ENCODE data around the gene LRP6. TPM values are rescaled to one million over a fixed set of nuclear protein-coding genes. Genes with fewer than 3 reads are reported as not detected.

LRP6 gene
- total RNA-seq, 1 experiment from 2014 or later, result 22.0 TPM

DNA sequence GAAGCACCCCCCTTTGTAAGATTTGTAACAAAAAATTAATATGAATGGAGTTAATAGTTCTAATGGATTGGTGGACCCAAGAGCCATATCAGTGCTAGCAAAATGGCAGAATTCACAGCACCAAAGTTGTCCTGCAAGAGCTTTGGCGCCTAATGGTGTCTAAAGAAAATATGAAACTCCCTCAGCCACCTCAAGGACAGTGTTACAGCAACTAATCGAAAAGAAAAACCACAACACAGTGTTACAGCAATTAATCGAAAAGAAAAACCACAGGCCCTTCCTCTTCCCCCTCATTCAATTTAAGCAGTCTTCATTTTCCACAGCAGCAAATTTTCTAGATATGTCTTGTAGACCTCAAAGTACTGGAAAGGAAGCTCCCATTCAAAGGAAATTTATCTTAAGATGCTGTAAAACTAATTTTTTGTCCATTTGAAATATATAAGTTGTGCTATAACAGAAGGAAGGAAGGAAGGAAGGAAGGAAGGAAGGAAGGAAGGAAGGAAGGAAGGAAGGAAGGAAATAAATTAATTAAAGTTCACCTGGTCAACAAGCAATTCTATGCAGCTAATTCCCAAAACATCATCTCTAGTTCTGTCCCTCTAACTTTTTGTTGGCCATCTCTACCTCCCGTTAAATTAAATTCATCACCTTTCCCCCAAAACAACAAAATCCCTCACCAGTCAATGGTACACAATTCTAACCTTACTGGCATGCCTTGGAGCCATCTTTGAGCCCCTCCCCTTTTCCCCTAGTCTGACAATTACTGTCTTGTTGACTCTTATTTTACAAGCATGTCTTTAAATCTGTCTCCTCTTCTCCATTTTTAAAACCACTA, 17.4 kb downstream of the LRP6 start:
- no TSS peak for BruUV-seq (replicated peaks)
- Histone ChIP-seq H3K36me3 (ENCODE audit: control insufficient read depth, insufficient read depth, low read length) (no peaks in the 10 kb centered on the region), H3K4me3 (ENCODE audit: low read depth in 2 of 2, low read length in 2 of 2) (no peak overlapping the region), H3K9me3 (ENCODE audit: control insufficient read depth, insufficient read depth, low read depth, low read length) (no peaks in the 10 kb centered on the region), H3K4me1 (ENCODE audit: control insufficient read depth, insufficient read depth, low read length) (no peaks in the 10 kb centered on the region), H3K27ac (ENCODE audit: low read length) (no peak overlapping the region), H3K27me3 (ENCODE audit: control insufficient read depth, insufficient read depth, low read length) (no peaks in the 10 kb centered on the region)
- in situ Hi-C loops (cut with HindIII; ENCODE audit: low pct_unique_long_range_greater_than_20kb, low sequenced_read_pairs), result no loop called here
- no peak for TF ChIP-seq TCF7L2 (IDR thresholded peaks at IDR 0.05; ENCODE audit: low read depth, low read length)
- TF ChIP-seq SIN3A (IDR thresholded peaks at IDR 0.05; ENCODE audit: borderline replicate concordance, insufficient read depth, low read depth, low read length), result no peak
- no peak for TF ChIP-seq POLR2AphosphoS5 (IDR thresholded peaks at IDR 0.05; ENCODE audit: low read depth, low read length)
- TF ChIP-seq, protein P1, sequence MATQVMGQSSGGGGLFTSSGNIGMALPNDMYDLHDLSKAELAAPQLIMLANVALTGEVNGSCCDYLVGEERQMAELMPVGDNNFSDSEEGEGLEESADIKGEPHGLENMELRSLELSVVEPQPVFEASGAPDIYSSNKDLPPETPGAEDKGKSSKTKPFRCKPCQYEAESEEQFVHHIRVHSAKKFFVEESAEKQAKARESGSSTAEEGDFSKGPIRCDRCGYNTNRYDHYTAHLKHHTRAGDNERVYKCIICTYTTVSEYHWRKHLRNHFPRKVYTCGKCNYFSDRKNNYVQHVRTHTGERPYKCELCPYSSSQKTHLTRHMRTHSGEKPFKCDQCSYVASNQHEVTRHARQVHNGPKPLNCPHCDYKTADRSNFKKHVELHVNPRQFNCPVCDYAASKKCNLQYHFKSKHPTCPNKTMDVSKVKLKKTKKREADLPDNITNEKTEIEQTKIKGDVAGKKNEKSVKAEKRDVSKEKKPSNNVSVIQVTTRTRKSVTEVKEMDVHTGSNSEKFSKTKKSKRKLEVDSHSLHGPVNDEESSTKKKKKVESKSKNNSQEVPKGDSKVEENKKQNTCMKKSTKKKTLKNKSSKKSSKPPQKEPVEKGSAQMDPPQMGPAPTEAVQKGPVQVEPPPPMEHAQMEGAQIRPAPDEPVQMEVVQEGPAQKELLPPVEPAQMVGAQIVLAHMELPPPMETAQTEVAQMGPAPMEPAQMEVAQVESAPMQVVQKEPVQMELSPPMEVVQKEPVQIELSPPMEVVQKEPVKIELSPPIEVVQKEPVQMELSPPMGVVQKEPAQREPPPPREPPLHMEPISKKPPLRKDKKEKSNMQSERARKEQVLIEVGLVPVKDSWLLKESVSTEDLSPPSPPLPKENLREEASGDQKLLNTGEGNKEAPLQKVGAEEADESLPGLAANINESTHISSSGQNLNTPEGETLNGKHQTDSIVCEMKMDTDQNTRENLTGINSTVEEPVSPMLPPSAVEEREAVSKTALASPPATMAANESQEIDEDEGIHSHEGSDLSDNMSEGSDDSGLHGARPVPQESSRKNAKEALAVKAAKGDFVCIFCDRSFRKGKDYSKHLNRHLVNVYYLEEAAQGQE (IDR thresholded peaks at IDR 0.05; ENCODE audit: insufficient read depth in 1 of 2, low read depth in 2 of 2, low read length in 1 of 2), result no peak
- TF ChIP-seq, protein P2, sequence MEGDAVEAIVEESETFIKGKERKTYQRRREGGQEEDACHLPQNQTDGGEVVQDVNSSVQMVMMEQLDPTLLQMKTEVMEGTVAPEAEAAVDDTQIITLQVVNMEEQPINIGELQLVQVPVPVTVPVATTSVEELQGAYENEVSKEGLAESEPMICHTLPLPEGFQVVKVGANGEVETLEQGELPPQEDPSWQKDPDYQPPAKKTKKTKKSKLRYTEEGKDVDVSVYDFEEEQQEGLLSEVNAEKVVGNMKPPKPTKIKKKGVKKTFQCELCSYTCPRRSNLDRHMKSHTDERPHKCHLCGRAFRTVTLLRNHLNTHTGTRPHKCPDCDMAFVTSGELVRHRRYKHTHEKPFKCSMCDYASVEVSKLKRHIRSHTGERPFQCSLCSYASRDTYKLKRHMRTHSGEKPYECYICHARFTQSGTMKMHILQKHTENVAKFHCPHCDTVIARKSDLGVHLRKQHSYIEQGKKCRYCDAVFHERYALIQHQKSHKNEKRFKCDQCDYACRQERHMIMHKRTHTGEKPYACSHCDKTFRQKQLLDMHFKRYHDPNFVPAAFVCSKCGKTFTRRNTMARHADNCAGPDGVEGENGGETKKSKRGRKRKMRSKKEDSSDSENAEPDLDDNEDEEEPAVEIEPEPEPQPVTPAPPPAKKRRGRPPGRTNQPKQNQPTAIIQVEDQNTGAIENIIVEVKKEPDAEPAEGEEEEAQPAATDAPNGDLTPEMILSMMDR (IDR thresholded peaks at IDR 0.05), result no peak
- ATAC-seq (no peak), DNase-seq (ENCODE audit: low read depth, low spot score) (no peak)
- ChIA-PET CTCF (no interaction called here), POLR2A (no interaction called here)
- intact Hi-C loops (cut with micrococcal nuclease; ENCODE audit: unreplicated experiment), result no loop called here

DNA sequence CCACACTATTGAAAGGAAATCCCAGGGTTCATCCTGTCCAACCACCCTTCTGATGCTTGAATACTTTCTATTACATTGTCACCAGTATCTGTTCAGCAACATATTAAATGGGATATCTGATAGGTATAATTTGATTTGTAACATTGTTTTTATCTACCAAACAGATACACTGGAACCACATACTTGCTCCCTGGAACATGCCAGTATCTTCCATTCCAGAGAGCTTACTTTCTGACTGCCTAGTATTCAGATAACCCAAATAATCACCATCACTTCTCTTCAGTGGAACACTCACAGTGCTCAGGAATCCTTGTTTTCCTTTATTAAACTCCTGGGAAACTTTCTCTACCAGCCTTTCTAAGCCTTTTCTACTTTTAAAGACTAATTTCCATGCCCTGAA, 19.3 kb downstream of the LRP6 start:
- Histone ChIP-seq H3K9me3 (ENCODE audit: control insufficient read depth, insufficient read depth, low read depth, low read length) (no peaks in the 10 kb centered on the region), H3K27ac (ENCODE audit: low read length) (no peak overlapping the region), H3K27me3 (ENCODE audit: control insufficient read depth, insufficient read depth, low read length) (no peaks in the 10 kb centered on the region), H3K4me1 (ENCODE audit: control insufficient read depth, insufficient read depth, low read length) (no peaks in the 10 kb centered on the region), H3K4me3 (ENCODE audit: low read depth in 2 of 2, low read length in 2 of 2) (no peak overlapping the region), H3K36me3 (ENCODE audit: control insufficient read depth, insufficient read depth, low read length) (no peaks in the 10 kb centered on the region)
- in situ Hi-C loops (cut with HindIII; ENCODE audit: low pct_unique_long_range_greater_than_20kb, low sequenced_read_pairs) (no loop called here), intact Hi-C loops (cut with micrococcal nuclease; ENCODE audit: unreplicated experiment) (no loop called here)
- ChIA-PET POLR2A (interaction anchor here (0.7 kb wide), 1 partner anchor 9 kb away, joined by 4 read pairs; no protein-coding TSS in a partner anchor), CTCF (no interaction called here)
- ATAC-seq, result no peak
- DNase-seq (ENCODE audit: low read depth, low spot score), result no peak
- no peak for TF ChIP-seq POLR2AphosphoS5 (IDR thresholded peaks at IDR 0.05; ENCODE audit: low read depth, low read length)
- TF ChIP-seq, protein P2 (IDR thresholded peaks at IDR 0.05), result no peak
- BruUV-seq (replicated peaks), result no TSS peak

Data from Panc1 (cell line).